Measurements from ENCODE around the gene NR2C2. TPM values are rescaled to one million over a fixed set of nuclear protein-coding genes. Genes with fewer than 3 reads are reported as not detected.

NR2C2 gene
- total and polyA plus RNA-seq, 9 of the 15 experiments (the other 6 are each of a cell fraction or from before 2014, with no cell fraction given) = 6.1 to 33.0 (median 14.6) TPM

GRCh38 chr3:15052335-15053242 is 105.2 kb downstream of the NR2C2 start (continued):
- TF ChIP-seq, protein P1, sequence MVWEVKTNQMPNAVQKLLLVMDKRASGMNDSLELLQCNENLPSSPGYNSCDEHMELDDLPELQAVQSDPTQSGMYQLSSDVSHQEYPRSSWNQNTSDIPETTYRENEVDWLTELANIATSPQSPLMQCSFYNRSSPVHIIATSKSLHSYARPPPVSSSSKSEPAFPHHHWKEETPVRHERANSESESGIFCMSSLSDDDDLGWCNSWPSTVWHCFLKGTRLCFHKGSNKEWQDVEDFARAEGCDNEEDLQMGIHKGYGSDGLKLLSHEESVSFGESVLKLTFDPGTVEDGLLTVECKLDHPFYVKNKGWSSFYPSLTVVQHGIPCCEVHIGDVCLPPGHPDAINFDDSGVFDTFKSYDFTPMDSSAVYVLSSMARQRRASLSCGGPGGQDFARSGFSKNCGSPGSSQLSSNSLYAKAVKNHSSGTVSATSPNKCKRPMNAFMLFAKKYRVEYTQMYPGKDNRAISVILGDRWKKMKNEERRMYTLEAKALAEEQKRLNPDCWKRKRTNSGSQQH (CRISPR knock-in tag; IDR thresholded peaks at IDR 0.05) = no peak
- TF ChIP-seq BRF1 (IDR thresholded peaks at IDR 0.05; ENCODE audit: borderline replicate concordance, extremely low read depth, insufficient read length) (no peak), SP1 (CRISPR knock-in tag; IDR thresholded peaks at IDR 0.05) (peak; percentile 88), DDX20 (tag; IDR thresholded peaks at IDR 0.05; ENCODE audit: low read depth) (0 out of 2 replicates have a peak, but pooled peaks have one; percentile 31), ZNF561 (CRISPR knock-in tag; conservative IDR thresholded peaks at IDR 0.05) (no peak), ZNF609 (CRISPR knock-in tag; IDR thresholded peaks at IDR 0.05; ENCODE audit: borderline replicate concordance) (peak; percentile 100), MAZ (CRISPR knock-in tag; conservative IDR thresholded peaks at IDR 0.05 in 1 of 2, IDR thresholded peaks at IDR 0.05 in 1 of 2) (peak; percentile 68 to 80; a peak in 3 of 4 replicates), ZKSCAN1 (IDR thresholded peaks at IDR 0.05; ENCODE audit: low read depth, low read length) (peak; percentile 74; the same call in 1 of the 2 replicates), RBM25 (IDR thresholded peaks at IDR 0.05; ENCODE audit: low read depth, low read length, severe bottlenecking) (no peak), LEF1 (IDR thresholded peaks at IDR 0.05) (peak; percentile 82), TBP (optimal IDR thresholded peaks at IDR 0.05; ENCODE audit: low read depth, low read length) (no peak), ZBTB1 (CRISPR knock-in tag; IDR thresholded peaks at IDR 0.05; ENCODE audit: borderline replicate concordance, low read depth) (peak; percentile 94; the same call in 1 of the 2 replicates)
- TF ChIP-seq, protein P2, sequence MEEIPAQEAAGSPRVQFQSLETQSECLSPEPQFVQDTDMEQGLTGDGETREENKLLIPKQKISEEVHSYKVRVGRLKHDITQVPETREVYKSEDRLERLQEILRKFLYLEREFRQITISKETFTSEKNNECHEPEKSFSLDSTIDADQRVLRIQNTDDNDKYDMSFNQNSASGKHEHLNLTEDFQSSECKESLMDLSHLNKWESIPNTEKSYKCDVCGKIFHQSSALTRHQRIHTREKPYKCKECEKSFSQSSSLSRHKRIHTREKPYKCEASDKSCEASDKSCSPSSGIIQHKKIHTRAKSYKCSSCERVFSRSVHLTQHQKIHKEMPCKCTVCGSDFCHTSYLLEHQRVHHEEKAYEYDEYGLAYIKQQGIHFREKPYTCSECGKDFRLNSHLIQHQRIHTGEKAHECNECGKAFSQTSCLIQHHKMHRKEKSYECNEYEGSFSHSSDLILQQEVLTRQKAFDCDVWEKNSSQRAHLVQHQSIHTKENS (CRISPR knock-in tag; IDR thresholded peaks at IDR 0.05) = no peak
- TF ChIP-seq, protein P3, sequence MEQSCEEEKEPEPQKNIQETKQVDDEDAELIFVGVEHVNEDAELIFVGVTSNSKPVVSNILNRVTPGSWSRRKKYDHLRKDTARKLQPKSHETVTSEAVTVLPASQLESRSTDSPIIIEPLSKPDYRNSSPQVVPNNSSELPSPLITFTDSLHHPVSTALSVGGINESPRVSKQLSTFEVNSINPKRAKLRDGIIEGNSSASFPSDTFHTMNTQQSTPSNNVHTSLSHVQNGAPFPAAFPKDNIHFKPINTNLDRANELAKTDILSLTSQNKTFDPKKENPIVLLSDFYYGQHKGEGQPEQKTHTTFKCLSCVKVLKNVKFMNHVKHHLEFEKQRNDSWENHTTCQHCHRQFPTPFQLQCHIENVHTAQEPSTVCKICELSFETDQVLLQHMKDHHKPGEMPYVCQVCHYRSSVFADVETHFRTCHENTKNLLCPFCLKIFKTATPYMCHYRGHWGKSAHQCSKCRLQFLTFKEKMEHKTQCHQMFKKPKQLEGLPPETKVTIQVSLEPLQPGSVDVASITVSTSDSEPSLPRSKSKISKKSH (CRISPR knock-in tag; IDR thresholded peaks at IDR 0.05) = no peak
- TF ChIP-seq, protein P4, sequence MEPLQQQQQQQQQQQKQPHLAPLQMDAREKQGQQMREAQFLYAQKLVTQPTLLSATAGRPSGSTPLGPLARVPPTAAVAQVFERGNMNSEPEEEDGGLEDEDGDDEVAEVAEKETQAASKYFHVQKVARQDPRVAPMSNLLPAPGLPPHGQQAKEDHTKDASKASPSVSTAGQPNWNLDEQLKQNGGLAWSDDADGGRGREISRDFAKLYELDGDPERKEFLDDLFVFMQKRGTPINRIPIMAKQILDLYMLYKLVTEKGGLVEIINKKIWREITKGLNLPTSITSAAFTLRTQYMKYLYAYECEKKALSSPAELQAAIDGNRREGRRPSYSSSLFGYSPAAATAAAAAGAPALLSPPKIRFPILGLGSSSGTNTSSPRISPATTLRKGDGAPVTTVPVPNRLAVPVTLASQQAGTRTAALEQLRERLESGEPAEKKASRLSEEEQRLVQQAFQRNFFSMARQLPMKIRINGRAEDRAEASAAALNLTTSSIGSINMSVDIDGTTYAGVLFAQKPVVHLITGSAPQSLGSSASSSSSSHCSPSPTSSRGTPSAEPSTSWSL (CRISPR knock-in tag; IDR thresholded peaks at IDR 0.05; ENCODE audit: borderline replicate concordance) = no peak
